Measurements from ENCODE around the gene CCDC187.

CCDC187 gene

GRCh38 chr9:136242918-136243525 is 60.9 kb downstream of the CCDC187 start:
- DNase-seq (ENCODE audit: extremely low read depth, low read depth) = no peak
- no peak overlapping the region for H3K4me3 ChIP-seq (replicated peaks; ENCODE audit: low read depth, low read length)
- TF ChIP-seq, protein P1, sequence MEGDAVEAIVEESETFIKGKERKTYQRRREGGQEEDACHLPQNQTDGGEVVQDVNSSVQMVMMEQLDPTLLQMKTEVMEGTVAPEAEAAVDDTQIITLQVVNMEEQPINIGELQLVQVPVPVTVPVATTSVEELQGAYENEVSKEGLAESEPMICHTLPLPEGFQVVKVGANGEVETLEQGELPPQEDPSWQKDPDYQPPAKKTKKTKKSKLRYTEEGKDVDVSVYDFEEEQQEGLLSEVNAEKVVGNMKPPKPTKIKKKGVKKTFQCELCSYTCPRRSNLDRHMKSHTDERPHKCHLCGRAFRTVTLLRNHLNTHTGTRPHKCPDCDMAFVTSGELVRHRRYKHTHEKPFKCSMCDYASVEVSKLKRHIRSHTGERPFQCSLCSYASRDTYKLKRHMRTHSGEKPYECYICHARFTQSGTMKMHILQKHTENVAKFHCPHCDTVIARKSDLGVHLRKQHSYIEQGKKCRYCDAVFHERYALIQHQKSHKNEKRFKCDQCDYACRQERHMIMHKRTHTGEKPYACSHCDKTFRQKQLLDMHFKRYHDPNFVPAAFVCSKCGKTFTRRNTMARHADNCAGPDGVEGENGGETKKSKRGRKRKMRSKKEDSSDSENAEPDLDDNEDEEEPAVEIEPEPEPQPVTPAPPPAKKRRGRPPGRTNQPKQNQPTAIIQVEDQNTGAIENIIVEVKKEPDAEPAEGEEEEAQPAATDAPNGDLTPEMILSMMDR (IDR thresholded peaks at IDR 0.05; ENCODE audit: low read depth, low read length, missing control alignments) = no peak

- no peak overlapping the region for H3K4me3 ChIP-seq (replicated peaks; ENCODE audit: low read depth, low read length)
- DNase-seq (ENCODE audit: extremely low read depth, low read depth) = no peak
- TF ChIP-seq, protein P1 (IDR thresholded peaks at IDR 0.05; ENCODE audit: low read depth, low read length, missing control alignments) = no peak
Measured at GRCh38 chr9:136242248-136242647, 61.6 kb downstream of the CCDC187 start.

- TF ChIP-seq, protein P1 (IDR thresholded peaks at IDR 0.05; ENCODE audit: low read depth, low read length, missing control alignments) = no peak
- H3K4me3 ChIP-seq (replicated peaks; ENCODE audit: low read depth, low read length) = no peak overlapping the region
- no peak for DNase-seq (ENCODE audit: extremely low read depth, low read depth)
Measured at GRCh38 chr9:136241542-136241941, 62.4 kb downstream of the CCDC187 start.

DNA sequence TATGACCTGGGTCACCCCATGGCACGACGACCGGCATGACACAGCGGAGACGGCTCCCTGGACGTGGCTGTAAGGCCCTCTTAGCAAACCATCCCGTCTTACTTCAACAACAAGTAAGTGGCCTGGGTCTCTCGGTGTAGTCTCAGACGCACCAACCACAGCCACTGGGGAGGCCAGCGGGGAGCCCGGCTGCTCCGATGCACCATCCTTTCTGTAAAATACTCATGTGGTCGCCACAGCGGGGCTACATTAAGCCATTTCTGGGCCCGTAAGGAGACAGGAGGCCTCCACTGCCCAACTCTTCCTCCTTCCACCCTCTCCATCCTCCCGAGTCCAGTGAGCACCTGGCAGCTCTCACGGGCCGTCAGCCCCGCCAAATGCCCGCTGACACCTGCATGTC is 63.0 kb downstream of the CCDC187 start:
- DNase-seq (ENCODE audit: extremely low read depth, low read depth) = no peak
- TF ChIP-seq, protein P1 (IDR thresholded peaks at IDR 0.05; ENCODE audit: low read depth, low read length, missing control alignments) = no peak
- no peak overlapping the region for H3K4me3 ChIP-seq (replicated peaks; ENCODE audit: low read depth, low read length)

DNA sequence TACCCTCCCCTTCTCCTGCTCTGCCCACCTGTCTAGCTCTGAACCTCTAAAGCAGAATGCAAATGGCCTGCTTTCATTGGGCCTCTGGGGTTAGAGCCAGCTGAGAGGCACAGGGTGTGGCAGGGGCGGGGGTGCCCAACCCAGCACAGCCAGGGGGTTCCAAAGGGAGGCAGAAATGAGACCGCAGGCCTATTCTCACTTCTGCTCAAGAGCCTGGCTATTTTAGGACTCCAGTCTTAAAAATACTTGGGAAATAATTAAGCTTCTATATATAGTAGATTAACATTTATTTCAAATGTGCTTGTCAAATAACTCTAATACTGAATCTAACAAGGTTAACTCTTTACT is 63.9 kb downstream of the CCDC187 start:
- DNase-seq (ENCODE audit: extremely low read depth, low read depth) = no peak

GRCh38 chr9:136239135-136239982 is 64.5 kb downstream of the CCDC187 start:
- no peak for DNase-seq (ENCODE audit: extremely low read depth, low read depth)
- TF ChIP-seq, protein P1 (IDR thresholded peaks at IDR 0.05; ENCODE audit: low read depth, low read length, missing control alignments) = no peak
- H3K4me3 ChIP-seq (replicated peaks; ENCODE audit: low read depth, low read length) = no peak overlapping the region

More for the DNA sequence above, 63.9 kb downstream of the CCDC187 start:
- TF ChIP-seq, protein P1 (IDR thresholded peaks at IDR 0.05; ENCODE audit: low read depth, low read length, missing control alignments) = no peak
- no peak overlapping the region for H3K4me3 ChIP-seq (replicated peaks; ENCODE audit: low read depth, low read length)

Data from HFF-Myc (cell line).